ENCODE results near the gene MTHFSD. TPM values are rescaled to one million over a fixed set of nuclear protein-coding genes. Genes with fewer than 3 reads are reported as not detected.

The MTHFSD gene
- polyA plus RNA-seq, 1 donor from 2014 or later: 25.0 TPM

- Histone ChIP-seq H3K9ac (ENCODE audit: low read length) (no peak overlapping the region), H3K4me2 (ENCODE audit: low read length) (no peak overlapping the region), H3K27ac (ENCODE audit: low read length) (no peak overlapping the region), H3F3A (ENCODE audit: insufficient read depth, low read length, poor library complexity, severe bottlenecking) (no peaks in the 10 kb centered on the region), H3K27me3 (ENCODE audit: insufficient read depth, low read depth, low read length) (no peaks in the 10 kb centered on the region), H2AFZ (ENCODE audit: low read depth, low read length) (no peak overlapping the region), H3K36me3 (ENCODE audit: insufficient read depth, low read length) (no peaks in the 10 kb centered on the region), H4K20me1 (ENCODE audit: insufficient read depth) (no peaks in the 10 kb centered on the region), H3K4me3 (ENCODE audit: low read length) (no peak overlapping the region), H3K9me2 (ENCODE audit: insufficient read depth, low read length) (no peaks in the 10 kb centered on the region), H3K9me3 (ENCODE audit: low read length) (no peaks in the 10 kb centered on the region), H3K79me2 (replicated peaks; ENCODE audit: insufficient read depth, low read length) (no peaks in the 10 kb centered on the region)
- TF ChIP-seq EP300 (conservative IDR thresholded peaks at IDR 0.05; ENCODE audit: poor library complexity, severe bottlenecking) (no peak), SMC3 (conservative IDR thresholded peaks at IDR 0.05; ENCODE audit: poor library complexity) (no peak), EZH2 (IDR thresholded peaks at IDR 0.05; ENCODE audit: borderline replicate concordance, insufficient read depth, low read length, poor library complexity, severe bottlenecking) (no peak), REST (IDR thresholded peaks at IDR 0.05; ENCODE audit: borderline replicate concordance) (no peak), TAF1 (IDR thresholded peaks at IDR 0.05; ENCODE audit: low read depth) (no peak), MXI1 (conservative IDR thresholded peaks at IDR 0.05; ENCODE audit: poor library complexity, severe bottlenecking) (no peak), RAD21 (conservative IDR thresholded peaks at IDR 0.05) (no peak)
Measured at GRCh38 chr16:86594721-86595120, 39.7 kb upstream of the MTHFSD start.

- Histone ChIP-seq H3F3A (ENCODE audit: insufficient read depth, low read length, poor library complexity, severe bottlenecking) (no peaks in the 10 kb centered on the region), H3K79me2 (replicated peaks; ENCODE audit: insufficient read depth, low read length) (no peaks in the 10 kb centered on the region), H3K9me3 (ENCODE audit: low read length) (no peaks in the 10 kb centered on the region), H3K27me3 (ENCODE audit: insufficient read depth, low read depth, low read length) (no peaks in the 10 kb centered on the region), H3K9me2 (ENCODE audit: insufficient read depth, low read length) (no peaks in the 10 kb centered on the region), H3K36me3 (ENCODE audit: insufficient read depth, low read length) (no peaks in the 10 kb centered on the region), H3K4me3 (ENCODE audit: low read length) (no peak overlapping the region), H3K27ac (ENCODE audit: low read length) (no peak overlapping the region), H4K20me1 (ENCODE audit: insufficient read depth) (no peaks in the 10 kb centered on the region), H3K9ac (ENCODE audit: low read length) (no peak overlapping the region), H2AFZ (ENCODE audit: low read depth, low read length) (no peak overlapping the region), H3K4me2 (ENCODE audit: low read length) (no peak overlapping the region)
- no peak for TF ChIP-seq REST (IDR thresholded peaks at IDR 0.05; ENCODE audit: borderline replicate concordance)
- TF ChIP-seq EZH2 (IDR thresholded peaks at IDR 0.05; ENCODE audit: borderline replicate concordance, insufficient read depth, low read length, poor library complexity, severe bottlenecking): no peak
- no peak for TF ChIP-seq EP300 (conservative IDR thresholded peaks at IDR 0.05; ENCODE audit: poor library complexity, severe bottlenecking)
Measured at GRCh38 chr16:86593913-86594620, 39.0 kb upstream of the MTHFSD start.
